Measurements from ENCODE around the gene WWC1.
"Not testable (repeated sequence)": the region's sequence is repeated elsewhere in the genome, so short reads cannot be mapped to it uniquely, and the experiment has no call there.

WWC1 gene

GRCh38 chr5:168307022-168307421, 15.6 kb downstream of the WWC1 start:
- no peak for DNase-seq (ENCODE audit: extremely low spot score, insufficient read length, low read depth)
- no peak for FAIRE-seq

DNA sequence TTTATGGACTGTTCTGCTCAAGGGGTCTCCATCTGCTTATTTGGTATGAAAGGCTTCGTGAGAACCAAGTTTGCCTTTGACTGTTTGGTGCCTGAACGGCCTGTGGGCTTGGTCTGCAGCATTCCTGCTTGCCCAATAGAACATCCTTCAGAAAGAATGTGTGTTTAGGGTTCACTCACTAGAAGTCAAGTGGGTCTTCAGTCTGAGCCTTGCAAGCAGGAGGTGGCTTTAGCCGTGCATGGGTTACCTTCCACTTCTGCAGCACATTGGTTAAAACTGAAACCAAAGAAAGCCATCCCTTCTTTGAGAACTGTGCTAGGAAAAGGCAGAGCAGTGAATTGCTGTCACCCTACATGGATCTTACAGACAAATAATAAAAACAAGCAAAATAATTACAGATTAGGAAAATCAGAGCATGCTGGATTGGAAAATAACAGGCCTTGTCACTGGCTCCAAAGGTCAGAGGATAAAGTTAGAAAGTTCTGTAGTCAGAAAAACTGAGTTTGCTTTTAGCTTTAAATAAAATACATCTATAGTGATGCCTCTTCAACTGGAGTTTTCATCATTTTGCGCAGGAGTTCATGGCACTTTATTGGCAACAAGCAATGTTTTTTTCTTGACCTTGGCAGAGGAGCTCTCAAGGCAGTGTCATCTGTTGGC, 16.6 kb downstream of the WWC1 start:
- DNase-seq (ENCODE audit: extremely low spot score, insufficient read length, low read depth) (no peak), FAIRE-seq (no peak)

DNA sequence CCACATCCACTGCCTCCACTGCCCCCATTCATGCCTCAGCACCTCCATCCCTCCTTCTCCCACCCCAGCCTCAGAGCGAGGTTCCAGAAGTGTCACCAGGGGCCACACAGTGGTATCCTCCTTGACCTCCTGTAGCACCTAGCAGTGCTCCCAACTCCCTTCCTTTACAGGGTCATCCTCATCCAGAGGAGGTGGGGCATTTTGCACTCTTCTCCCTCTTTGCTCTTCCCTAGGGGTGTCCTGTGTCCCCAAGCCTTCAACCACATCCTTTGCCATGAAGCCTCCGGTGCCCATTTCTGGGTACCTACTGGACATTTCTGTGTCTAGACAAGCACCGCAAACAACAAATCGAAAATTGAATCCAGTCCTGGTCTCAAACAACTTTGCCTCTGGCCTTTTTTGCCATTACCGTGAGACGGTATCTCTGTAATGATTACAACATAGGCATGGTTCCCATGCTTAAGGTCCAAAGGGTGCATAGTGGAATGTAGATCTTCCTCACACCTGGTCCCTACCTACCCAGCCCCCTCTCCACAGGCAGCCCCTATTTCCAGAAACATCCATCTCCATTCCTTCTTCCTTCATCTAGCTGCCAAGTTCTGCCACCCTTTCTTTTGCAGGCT, 17.6 kb downstream of the WWC1 start:
- FAIRE-seq: no peak
- DNase-seq (ENCODE audit: extremely low spot score, insufficient read length, low read depth): no peak

DNA sequence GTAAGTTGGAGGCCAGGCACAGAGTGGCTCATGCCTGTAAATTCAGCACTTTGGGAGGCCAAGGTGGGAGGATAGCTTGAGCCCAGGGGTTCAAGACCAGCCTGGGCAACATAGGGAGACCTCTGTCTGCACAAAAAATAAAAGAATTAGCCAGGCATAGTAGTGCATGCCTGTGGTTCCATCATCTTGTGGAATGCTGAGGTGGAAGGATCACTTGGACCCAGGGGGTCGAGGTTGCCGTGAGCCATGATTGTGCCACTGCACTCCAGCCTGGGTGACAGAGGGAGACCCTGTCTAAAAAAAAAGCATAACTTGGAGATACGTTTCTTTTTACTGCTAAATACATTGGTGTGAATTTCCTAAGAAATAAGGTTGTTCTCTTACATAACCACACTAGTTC, 19.1 kb downstream of the WWC1 start:
- DNase-seq (ENCODE audit: extremely low spot score, insufficient read length, low read depth); FAIRE-seq: not testable (repeated sequence)

GRCh38 chr5:168311061-168311566, 19.7 kb downstream of the WWC1 start:
- FAIRE-seq: no peak
- no peak for DNase-seq (ENCODE audit: extremely low spot score, insufficient read length, low read depth)

GRCh38 chr5:168312606-168313295, 21.3 kb downstream of the WWC1 start:
- DNase-seq (ENCODE audit: extremely low spot score, insufficient read length, low read depth) (no peak), FAIRE-seq (no peak)

GRCh38 chr5:168313596-168314204, 22.3 kb downstream of the WWC1 start:
- DNase-seq (ENCODE audit: extremely low spot score, insufficient read length, low read depth) (no peak), FAIRE-seq (no peak)

DNA sequence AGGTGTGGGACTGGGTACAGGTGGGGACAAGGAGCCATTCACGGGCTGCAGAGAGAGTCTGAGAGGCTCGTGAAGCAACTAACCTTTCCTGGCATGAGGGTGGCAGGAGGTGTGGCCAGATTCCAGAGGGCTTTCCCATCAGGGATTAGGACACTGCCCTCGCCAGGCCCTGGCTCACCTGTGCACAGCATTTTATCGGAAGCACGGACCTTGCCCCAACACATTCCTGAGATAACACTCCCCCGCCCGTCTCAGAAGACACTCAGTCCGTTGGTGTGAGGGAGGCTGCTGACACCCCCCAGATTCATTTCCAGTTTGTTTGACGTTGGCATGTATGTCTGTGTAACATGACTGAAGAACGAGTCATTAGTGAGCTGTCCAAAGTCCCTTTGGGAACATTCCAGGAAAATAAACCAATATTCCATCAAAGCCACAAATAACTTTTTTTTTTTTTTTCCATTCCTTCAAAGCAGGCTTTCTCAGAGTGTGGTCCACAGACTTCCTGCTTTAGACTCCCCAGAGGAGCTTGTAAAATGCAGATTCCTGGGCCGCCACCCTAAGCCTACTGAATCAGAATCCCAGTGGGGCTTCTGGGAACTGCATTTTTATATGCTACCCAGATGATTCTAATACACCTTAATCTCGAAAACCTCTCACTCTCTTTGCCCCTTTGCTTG, 23.4 kb downstream of the WWC1 start:
- FAIRE-seq (no peak), DNase-seq (ENCODE audit: extremely low spot score, insufficient read length, low read depth) (no peak)

- FAIRE-seq: no peak
- DNase-seq (ENCODE audit: extremely low spot score, insufficient read length, low read depth): no peak
Observed at GRCh38 chr5:168315416-168316138, 24.1 kb downstream of the WWC1 start.

DNA sequence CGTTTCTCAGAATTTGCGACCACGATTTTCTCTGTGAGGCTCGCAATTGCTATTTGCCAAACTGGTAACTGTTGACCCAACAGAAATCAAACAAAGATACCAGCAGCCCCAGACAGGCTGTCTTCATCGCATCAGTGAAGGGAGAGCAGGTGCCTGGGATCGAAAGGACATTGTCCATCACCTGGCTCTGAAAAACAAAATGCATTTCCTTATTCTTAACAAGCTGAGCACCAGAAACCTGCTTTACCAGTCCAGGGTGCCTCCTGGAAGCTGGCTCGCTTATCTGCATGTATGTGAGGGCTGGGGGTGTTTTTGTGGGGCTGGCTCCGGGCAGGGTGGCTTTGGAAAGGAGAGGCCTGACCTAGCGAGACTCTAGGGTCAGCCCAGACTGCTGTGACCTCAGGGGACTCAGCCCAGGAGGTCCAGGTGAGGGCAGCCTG, 24.7 kb downstream of the WWC1 start:
- no peak for FAIRE-seq
- no peak for DNase-seq (ENCODE audit: extremely low spot score, insufficient read length, low read depth)

GRCh38 chr5:168317096-168317520, 25.7 kb downstream of the WWC1 start:
- DNase-seq (ENCODE audit: extremely low spot score, insufficient read length, low read depth) (no peak), FAIRE-seq (no peak)

DNA sequence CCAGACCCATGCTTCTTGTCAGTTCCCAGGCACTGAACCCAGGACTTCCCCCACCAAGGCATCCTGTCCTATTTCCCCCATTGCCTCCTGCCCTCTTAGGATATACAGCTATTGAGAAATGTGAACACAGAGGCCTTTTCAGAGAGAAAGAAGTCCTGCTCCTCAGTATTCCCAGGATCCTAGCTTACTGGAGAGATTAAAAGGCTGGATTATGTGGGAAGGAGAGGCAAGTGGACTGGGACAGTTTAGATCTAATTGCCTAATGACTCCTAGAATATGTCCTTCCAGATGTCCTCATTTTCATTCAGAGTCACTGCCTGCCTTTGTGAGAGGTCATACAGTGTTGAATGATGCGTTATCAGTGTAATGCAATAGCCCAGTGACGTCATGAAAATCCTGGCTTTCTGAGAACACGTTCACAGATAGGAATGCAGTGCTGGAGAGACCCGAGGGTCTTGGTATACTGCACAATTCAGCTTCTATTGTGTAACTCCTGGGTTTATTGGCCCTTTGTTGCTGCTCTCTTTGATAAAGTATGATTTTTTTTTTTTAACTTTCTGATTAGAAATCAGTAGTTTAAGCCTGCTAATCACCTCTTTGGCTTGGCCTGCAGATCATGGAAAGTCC, 26.2 kb downstream of the WWC1 start:
- FAIRE-seq: no peak
- no peak for DNase-seq (ENCODE audit: extremely low spot score, insufficient read length, low read depth)

DNA sequence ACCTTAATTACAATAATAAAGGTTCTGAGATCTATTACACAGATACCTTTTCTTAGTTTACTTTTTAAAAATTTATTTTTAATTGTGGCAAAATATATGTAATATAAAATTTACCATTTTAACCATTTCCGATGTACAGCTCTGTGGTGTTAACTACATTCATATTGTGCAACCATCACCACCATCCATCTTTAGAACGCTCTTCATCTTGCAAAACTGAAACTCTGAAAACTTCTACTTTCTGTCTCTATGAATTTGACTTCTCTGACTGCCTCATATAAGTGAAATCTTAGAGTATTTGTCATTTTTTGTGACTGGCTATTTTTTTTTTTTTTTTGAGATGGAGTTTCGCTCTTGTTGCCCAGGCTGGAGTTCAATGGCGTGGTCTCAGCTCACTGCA, 26.8 kb downstream of the WWC1 start:
- FAIRE-seq (no peak), DNase-seq (ENCODE audit: extremely low spot score, insufficient read length, low read depth) (no peak)

DNA sequence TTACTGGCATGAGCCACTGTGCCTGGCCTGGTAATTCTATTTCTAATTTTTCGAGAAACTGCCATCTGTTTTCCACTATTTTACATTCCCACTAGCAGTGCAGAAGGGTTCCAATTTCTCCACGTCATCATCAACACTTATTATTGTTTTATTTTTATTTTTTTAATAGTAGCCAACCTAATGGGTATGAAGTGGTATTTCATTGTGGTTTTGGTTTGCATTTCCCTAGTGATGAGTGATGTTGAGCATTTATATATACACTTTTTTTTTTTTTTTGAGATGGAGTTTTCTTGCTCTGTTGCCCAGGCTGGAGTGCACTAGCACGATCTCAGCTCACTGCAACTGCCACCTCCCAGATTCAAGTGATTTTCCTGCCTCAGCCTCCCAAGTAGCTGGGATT, 28.3 kb downstream of the WWC1 start:
- FAIRE-seq: no peak
- DNase-seq (ENCODE audit: extremely low spot score, insufficient read length, low read depth): no peak

DNA sequence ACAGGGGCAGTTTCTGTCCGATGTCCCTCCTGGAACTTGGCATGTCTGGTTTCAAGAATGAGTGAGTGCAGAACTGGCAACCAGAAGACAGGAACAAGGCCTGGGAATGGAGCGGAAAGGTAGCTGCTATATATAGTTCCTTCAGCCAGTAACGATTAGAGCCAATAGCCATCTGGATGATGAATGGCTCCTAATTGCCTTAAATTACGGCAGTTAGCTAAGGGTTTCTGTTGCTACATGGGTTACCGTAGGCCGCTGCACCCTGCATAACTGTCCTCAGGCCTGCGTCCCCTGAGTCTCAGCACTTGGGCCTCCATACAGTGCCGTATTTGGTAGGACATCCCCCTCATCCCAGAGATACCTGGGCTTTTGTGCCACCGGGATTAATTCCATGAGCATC, 29.4 kb downstream of the WWC1 start:
- FAIRE-seq (no peak), DNase-seq (ENCODE audit: extremely low spot score, insufficient read length, low read depth) (no peak)

DNA sequence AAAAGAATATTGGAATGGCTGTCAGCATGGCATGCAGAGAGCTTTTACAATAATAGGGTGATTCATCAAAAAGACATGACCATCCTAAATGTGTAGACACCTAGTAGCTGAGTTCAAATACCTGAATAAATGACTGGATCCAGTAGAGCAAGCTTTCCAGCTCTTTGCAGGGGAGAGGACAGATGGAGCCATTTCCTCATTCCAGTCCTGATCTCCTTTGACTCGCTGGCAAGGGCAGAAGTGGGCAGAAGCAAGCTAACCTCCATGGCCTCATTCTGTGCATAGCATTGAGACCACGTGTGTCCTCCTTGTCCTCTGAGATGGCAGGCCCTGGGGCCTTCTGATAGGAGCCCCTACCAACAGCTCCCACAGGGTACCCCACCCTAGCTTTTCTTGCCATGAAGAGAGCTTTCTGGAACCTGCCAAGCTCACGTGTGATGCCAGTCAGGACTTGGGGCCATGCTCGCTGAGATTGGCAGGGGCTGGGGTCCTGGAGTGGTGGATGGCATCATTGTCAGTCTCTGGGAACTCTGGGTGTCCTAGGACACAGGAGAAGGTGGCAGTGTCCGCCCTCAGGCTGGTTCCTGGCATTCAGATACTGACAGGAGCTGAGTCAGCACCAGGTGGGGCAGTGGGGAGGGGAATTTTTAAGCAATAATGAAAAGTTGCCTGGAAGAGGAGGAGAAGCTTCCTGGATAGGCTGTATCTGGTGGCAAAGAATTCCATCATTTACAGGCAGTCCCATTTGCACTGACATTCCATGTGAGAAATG, 33.6 kb downstream of the WWC1 start:
- no peak for FAIRE-seq
- DNase-seq (ENCODE audit: extremely low spot score, insufficient read length, low read depth): no peak

DNA sequence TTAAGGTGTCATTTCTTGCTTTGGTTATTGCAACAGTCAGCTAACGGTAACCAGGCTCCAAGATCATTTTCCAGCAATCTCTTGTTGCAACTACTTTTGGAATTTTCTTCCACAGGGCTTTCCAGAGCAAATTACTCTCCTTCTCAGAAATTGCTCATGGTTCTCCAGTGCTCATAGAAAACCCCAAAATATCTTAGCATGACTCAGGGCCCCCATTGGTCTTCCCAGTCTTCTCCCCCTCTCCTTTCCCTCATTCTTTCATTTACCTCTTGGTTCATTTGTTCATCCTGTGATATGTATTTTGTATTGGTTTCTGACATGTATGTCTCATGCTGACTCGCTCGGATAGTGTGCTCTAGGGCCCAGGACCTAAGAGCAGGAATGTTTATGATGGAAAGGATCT, 35.6 kb downstream of the WWC1 start:
- no peak for FAIRE-seq
- DNase-seq (ENCODE audit: extremely low spot score, insufficient read length, low read depth): no peak

GRCh38 chr5:168327451-168327850, 36.0 kb downstream of the WWC1 start:
- FAIRE-seq (no peak), DNase-seq (ENCODE audit: extremely low spot score, insufficient read length, low read depth) (no peak)

Measured in GM18507 (cell line).